Measurements from ENCODE around the gene PLAAT1. TPM values are rescaled to one million over a fixed set of nuclear protein-coding genes. Genes with fewer than 3 reads are reported as not detected.

PLAAT1 gene
- not detected in 2 replicates for total RNA-seq (2014; rRNA removed; shearing (Covaris generic))

DNA sequence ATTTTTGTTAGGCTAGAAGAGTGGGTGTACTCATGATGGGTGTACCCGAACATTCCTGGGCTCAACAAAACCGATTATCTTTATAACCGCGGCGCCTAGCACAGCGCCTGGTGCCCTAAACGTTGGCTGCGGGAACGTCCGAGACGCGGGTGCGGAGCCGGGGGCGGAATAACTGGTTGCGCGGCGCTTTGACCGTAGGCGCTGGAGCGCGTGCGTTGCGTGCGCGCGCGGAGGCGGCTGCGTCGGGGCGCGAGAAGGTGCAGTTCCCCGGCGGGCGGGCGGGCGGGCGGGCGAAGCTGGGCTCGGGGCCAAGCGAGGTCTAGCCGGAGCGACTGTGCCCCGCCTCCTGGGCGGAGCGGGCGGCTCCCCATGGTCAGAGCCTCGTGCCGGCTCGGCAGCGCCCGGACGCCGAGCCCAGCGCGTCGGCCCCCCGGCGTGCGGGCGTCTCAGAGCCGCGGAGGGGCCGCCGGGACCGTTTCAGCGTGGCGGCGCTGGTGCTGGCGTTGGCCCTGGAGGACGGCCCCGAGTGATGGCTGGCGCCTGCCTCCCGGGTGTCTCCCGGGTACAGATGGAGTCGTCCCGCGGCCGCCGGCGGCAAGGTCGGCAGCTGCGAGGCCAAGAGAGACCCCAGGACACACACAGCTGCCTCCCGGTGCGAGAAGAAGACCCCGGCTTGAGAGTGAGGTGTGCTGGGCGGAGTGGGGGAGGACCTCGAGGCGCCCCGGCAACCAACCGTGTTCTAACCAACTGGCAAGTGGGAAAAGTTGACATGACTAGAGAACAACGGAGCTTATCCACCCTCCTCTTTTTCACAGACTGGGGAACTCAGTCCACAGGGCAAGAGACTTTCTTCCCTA is at the start of gene PLAAT1:
Gene PLAAT1 (plus strand): TSS at position 373 of the 857 bp plus-strand sequence. CDS start 14,429 bp downstream, outside the sequence.
- DNase-seq (ENCODE audit: low spot score) = peak; percentile 34
- in situ Hi-C loops (cut with HindIII; ENCODE audit: low sequenced_read_pairs) = no loop called here

- in situ Hi-C loops (cut with HindIII; ENCODE audit: low sequenced_read_pairs) = no loop called here
- DNase-seq (ENCODE audit: low spot score) = no peak
These were observed 46.7 kb upstream of the PLAAT1 start for GRCh38 chr3:193194371-193194770.

GRCh38 chr3:193196746-193197145 is 44.3 kb upstream of the PLAAT1 start:
- in situ Hi-C loops (cut with HindIII; ENCODE audit: low sequenced_read_pairs) = no loop called here
- DNase-seq (ENCODE audit: low spot score) = no peak

- in situ Hi-C loops (cut with HindIII; ENCODE audit: low sequenced_read_pairs) = no loop called here
- DNase-seq (ENCODE audit: low spot score) = no peak
These were observed 33.4 kb upstream of the PLAAT1 start for GRCh38 chr3:193207290-193208273.

GRCh38 chr3:193210618-193211017 is 30.4 kb upstream of the PLAAT1 start:
- in situ Hi-C loops (cut with HindIII; ENCODE audit: low sequenced_read_pairs) = no loop called here
- no peak for DNase-seq (ENCODE audit: low spot score)

DNA sequence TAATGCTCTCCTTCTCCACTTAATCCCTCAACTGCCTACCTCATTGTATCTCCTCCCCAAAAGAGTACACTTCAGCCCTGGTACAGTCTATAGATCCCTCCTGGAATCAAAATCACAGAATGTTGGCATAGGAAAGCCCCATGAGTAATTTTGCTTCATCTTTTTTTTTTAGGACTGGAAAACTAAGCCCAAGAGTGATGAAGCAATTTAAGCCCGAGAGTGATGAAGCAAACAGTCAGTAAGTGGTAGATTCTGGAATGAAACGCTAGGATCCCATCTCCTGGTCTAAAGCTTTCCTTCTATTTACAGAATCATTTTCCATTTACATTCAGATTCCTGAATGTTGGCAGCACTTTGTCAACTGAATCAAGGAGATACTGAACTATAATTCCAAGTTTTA is 29.8 kb upstream of the PLAAT1 start:
- no peak for DNase-seq (ENCODE audit: low spot score)
- in situ Hi-C loops (cut with HindIII; ENCODE audit: low sequenced_read_pairs) = no loop called here

GRCh38 chr3:193211984-193212383 is 29.0 kb upstream of the PLAAT1 start:
- in situ Hi-C loops (cut with HindIII; ENCODE audit: low sequenced_read_pairs) = no loop called here
- no peak for DNase-seq (ENCODE audit: low spot score)

DNA sequence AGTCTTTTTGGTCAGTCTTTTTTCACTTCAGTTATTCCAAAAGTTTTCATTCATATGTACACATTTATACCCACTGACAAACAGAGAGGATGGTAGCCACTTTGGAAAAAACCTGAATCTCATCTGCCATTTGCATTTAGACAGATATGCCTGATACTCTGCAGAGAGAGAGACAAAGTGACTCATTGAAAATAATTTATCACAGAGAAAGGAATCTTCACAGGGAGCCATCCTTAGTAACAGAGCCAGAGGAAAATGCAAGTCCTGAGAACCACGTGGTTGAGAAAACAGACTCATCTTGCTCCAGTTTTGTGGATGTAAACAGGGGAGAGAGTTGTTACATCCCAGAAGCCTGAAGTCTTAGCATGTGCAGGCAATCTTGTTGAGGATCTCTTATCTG is 28.2 kb upstream of the PLAAT1 start:
- in situ Hi-C loops (cut with HindIII; ENCODE audit: low sequenced_read_pairs) = no loop called here
- DNase-seq (ENCODE audit: low spot score) = no peak

DNA sequence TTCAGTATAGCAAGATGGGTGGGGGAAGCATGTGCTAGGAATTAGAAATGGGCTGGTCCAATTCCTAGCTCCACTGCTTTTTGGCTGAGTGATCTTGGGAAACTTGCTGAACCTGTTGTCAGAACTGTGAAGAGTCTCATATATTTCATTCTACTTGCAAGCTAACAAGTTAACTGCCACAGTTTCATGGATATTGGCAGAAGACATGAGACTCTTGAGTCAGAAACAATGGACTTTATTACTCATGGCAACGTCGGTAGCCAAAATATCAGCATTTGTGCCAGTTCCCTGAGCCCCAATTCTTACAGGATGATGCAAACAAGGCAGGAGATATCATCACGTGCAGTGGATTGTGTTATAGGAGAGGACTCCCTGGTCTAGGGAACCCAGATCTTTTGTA is 26.6 kb upstream of the PLAAT1 start:
- in situ Hi-C loops (cut with HindIII; ENCODE audit: low sequenced_read_pairs) = no loop called here
- DNase-seq (ENCODE audit: low spot score) = no peak

GRCh38 chr3:193225302-193226125 is 15.5 kb upstream of the PLAAT1 start:
- DNase-seq (ENCODE audit: low spot score) = no peak
- in situ Hi-C loops (cut with HindIII; ENCODE audit: low sequenced_read_pairs) = no loop called here

- in situ Hi-C loops (cut with HindIII; ENCODE audit: low sequenced_read_pairs) = no loop called here
- no peak for DNase-seq (ENCODE audit: low spot score)
These were observed 12.8 kb upstream of the PLAAT1 start for GRCh38 chr3:193228206-193228605.

DNA sequence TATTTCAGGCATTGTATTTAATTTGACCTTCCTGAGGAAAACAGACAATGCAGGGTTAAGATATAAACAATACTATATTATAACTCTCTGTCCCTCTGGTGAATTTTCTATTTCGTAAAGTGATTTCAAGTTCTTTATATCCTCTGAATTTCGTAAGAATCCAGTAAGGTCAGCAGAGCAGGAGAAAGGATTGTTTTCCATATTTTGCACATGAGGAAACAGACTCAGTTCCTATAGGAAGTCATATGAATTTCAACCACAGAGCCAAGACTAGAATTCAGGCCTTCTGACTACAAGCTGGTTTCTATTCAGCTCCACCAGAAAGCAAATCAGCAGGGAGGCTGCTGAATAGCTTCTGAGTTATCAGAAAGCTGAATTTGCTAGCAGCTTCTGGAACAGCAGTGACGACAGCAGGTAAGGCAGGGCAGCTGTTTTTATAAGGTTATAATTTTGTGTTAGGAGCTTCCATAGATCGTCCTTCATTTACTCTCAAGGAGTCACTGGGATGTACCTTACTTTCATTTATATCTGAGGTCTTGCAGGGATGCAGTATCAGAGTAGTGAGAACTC is 11.1 kb upstream of the PLAAT1 start:
- in situ Hi-C loops (cut with HindIII; ENCODE audit: low sequenced_read_pairs) = no loop called here
- DNase-seq (ENCODE audit: low spot score) = no peak

DNA sequence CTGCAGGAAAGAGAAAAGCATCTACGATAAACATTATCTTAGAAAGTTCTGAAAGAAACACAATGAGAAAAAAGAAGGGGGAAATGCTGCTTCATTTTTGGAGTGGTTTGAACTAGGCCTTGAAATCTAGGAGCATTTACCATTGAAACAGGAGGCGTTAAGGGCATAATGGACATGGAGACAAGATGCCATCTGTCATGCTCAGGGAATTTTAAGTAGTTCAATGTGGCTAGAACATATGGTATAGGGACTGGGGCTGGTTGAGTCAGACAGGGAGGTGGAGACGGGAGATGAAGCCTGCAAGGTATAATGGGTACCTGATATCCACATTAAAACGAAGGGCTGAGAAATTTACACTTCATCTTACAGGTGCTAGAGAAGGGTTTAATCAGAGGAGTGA is 10.4 kb upstream of the PLAAT1 start:
- DNase-seq (ENCODE audit: low spot score) = no peak
- in situ Hi-C loops (cut with HindIII; ENCODE audit: low sequenced_read_pairs) = no loop called here

- in situ Hi-C loops (cut with HindIII; ENCODE audit: low sequenced_read_pairs) = no loop called here
- DNase-seq (ENCODE audit: low spot score) = no peak
These were observed 9.8 kb upstream of the PLAAT1 start for GRCh38 chr3:193231201-193231600.

GRCh38 chr3:193236599-193236998 is 4.4 kb upstream of the PLAAT1 start:
- in situ Hi-C loops (cut with HindIII; ENCODE audit: low sequenced_read_pairs) = no loop called here
- no peak for DNase-seq (ENCODE audit: low spot score)

- no peak for DNase-seq (ENCODE audit: low spot score)
- in situ Hi-C loops (cut with HindIII; ENCODE audit: low sequenced_read_pairs) = no loop called here
These were observed 4.0 kb upstream of the PLAAT1 start for GRCh38 chr3:193237030-193237429.

DNA sequence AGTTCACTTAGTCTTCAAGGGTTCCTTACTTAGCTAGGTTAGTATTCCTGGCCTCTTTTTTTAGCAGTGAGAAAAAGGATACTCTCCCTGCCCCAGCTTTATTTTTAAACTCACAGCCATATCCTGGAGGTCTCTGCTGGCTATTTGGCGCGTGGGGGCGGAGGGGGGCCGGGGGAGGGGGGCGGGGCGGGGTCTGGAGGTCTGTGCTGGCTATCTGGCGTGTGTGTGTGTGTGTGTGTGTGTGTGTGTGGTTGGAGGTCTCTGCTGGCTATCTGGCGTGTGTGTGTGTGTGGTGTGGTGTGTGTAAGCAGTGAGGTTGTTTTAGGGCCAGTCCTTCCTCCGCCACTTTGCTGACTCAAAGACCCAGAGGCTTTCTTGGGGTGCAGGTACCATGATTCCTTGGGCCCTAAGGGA is 579 bp upstream of the PLAAT1 start:
- in situ Hi-C loops (cut with HindIII; ENCODE audit: low sequenced_read_pairs) = no loop called here
- DNase-seq (ENCODE audit: low spot score) = no peak

DNA sequence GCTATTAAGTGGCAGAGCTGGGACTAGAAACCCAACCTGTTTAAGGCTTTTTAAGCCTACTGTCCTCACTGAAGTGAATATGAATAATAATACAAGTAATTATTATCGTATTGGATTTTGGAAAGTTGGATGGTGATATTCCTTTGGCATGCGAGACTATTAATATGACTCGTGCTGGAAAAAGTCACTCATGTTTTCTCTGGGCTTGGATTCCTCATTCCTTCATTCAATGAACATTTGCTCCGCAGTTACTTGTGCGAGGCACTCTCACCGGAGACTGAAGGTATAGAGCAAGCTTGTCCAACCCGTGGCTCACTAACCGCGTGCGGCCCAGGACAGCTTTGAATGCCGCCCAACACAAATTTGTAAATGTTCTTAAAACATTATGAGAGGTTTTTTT is 694 bp downstream of the PLAAT1 start:
- in situ Hi-C loops (cut with HindIII; ENCODE audit: low sequenced_read_pairs) = no loop called here
- DNase-seq (ENCODE audit: low spot score) = no peak

GRCh38 chr3:193243571-193243970 is 2.5 kb downstream of the PLAAT1 start:
- no peak for DNase-seq (ENCODE audit: low spot score)
- in situ Hi-C loops (cut with HindIII; ENCODE audit: low sequenced_read_pairs) = no loop called here

Data from G401 (cell line).